K562 (cell line): ENCODE results near the gene PHPT1. TPM values are rescaled to one million over a fixed set of nuclear protein-coding genes. Genes with fewer than 3 reads are reported as not detected.
A peak's percentile ranks its signal among the peaks of the same experiment; 100 is the strongest.

Source experiments
- ARID4B ChIP-seq: sonication (generic); formaldehyde crosslinking; IDR thresholded peaks from 2 replicates; pipeline ENCODE4 v1.8.0; 2022; ENCODE audit warnings: mild to moderate bottlenecking, missing genetic modification reagents
- ATF7 ChIP-seq: fragments of 450-650 bp; IDR thresholded peaks from 2 replicates; pipeline ENCODE4 v1.7.1; 2014; ENCODE audit warnings: mild to moderate bottlenecking, moderate library complexity
- FOXM1 ChIP-seq, 2 experiments: fragments of 450-650 bp in 1 of 2; sonication (generic) in 1 of 2; formaldehyde crosslinking in 1 of 2; IDR thresholded peaks; 2 replicates each; pipeline versions ENCODE4 v1.6.1 to v1.9.0; 2017 to 2022; ENCODE audit warnings: low read depth in 2 of 2, mild to moderate bottlenecking in 2 of 2, missing genetic modification reagents in 1 of 2, moderate library complexity in 1 of 2
- HMBOX1 ChIP-seq: sonication (generic); IDR thresholded peaks from 2 replicates; pipeline ENCODE4 v1.6.1; 2016
- JUND ChIP-seq, 2 experiments: IDR thresholded peaks; 2 replicates in 1 of 2; 3 replicates in 1 of 2; pipeline ENCODE4 v1.6.1; 2011; ENCODE audit warnings: borderline replicate concordance in 2 of 2, low read depth in 2 of 2, low read length in 2 of 2, improper control_type of control experiment in 1 of 2, missing biosample characterization in 1 of 2, missing genetic modification characterization in 1 of 2, missing genetic modification reagents in 1 of 2
- MXI1 ChIP-seq: IDR thresholded peaks from 2 replicates; pipeline ENCODE4 v1.6.1; 2011; ENCODE audit warnings: low read depth, mild to moderate bottlenecking, improper control_type of control experiment, low read length
- PHTF2 ChIP-seq: fragments of 250-450 bp; sonication (Bioruptor Pico); IDR thresholded peaks from 2 replicates; pipeline ENCODE4 v1.5.0; 2021; ENCODE audit warnings: mild to moderate bottlenecking
- PPARD ChIP-seq: fragments of 250-450 bp; sonication (Bioruptor Pico); IDR thresholded peaks from 2 replicates; pipeline ENCODE4 v1.8.0; 2022; ENCODE audit warnings: inconsistent platforms, mild to moderate bottlenecking, moderate library complexity
- PTTG1 ChIP-seq: fragments of 450-650 bp; IDR thresholded peaks from 2 replicates; pipeline ENCODE4 v1.6.1; 2016; ENCODE audit warnings: low read depth, mild to moderate bottlenecking, missing genetic modification characterization, missing compliant biosample characterization
- SNAPC5 ChIP-seq: fragments of 250-450 bp; sonication (Bioruptor Pico); IDR thresholded peaks from 2 replicates; pipeline ENCODE4 v1.8.0; 2021; ENCODE audit warnings: moderate library complexity, mild to moderate bottlenecking, inconsistent platforms
- SOX6 ChIP-seq: fragments of 450-650 bp; IDR thresholded peaks from 2 replicates; pipeline ENCODE4 v1.6.1; 2014; ENCODE audit warnings: mild to moderate bottlenecking
- TAF9B ChIP-seq: fragments of 450-650 bp; IDR thresholded peaks from 2 replicates; pipeline ENCODE4 v1.6.1; 2018; ENCODE audit warnings: mild to moderate bottlenecking; ENCODE audit not compliant: partially characterized antibody
- THAP12 ChIP-seq: fragments of 250-450 bp; sonication (Bioruptor Pico); IDR thresholded peaks from 2 replicates; pipeline ENCODE4 v1.9.0; 2021; ENCODE audit warnings: mild to moderate bottlenecking, inconsistent platforms
- U2AF2 ChIP-seq: fragments of 200-400 bp; formaldehyde crosslinking; optimal IDR thresholded peaks from 2 replicates; pipeline ENCODE3; 2017; ENCODE audit warnings: low read depth, mild to moderate bottlenecking, low read length
- ZNF449 ChIP-seq: fragments of 250-450 bp; sonication (Bioruptor Pico); IDR thresholded peaks from 2 replicates; pipeline ENCODE4 v1.8.0; 2022; ENCODE audit warnings: moderate library complexity, mild to moderate bottlenecking, inconsistent platforms
- ZNF830 ChIP-seq: fragments of 250-450 bp; sonication (Bioruptor Pico); IDR thresholded peaks from 2 replicates; pipeline ENCODE4 v1.5.0; 2021; ENCODE audit warnings: mild to moderate bottlenecking
- polyA plus RNA-seq, 8 experiments: library from polyadenylated mRNA; depleted of rRNA in 4 of 8; stranded (reverse) in 5 of 8; unstranded in 3 of 8; fragments of >200 nt; fragmentation: Nextera tagmentation in 2 of 8; fragmentation: Illumina TruSeq in 1 of 8; extraction: Ambion mirVana in 2 of 8; extraction: Trizol in 1 of 8; gene quantifications; 2 replicates each; pipeline versions ENCODE4 v1.2.1 to v1.2.3, GENCODE V29; 2011 to 2014; ENCODE audit warnings: inconsistent platforms in 1 of 8, missing spikeins in 1 of 8
- total RNA-seq, 7 experiments: library from RNA; depleted of rRNA in 6 of 7; stranded (reverse); fragments of >200 nt in 6 of 7; fragmentation: Illumina TruSeq in 2 of 7; extraction: Trizol in 2 of 7; gene quantifications; 2 replicates each; pipeline versions ENCODE4 v1.2.1 to v1.2.3, GENCODE V29; 2011 to 2021; ENCODE audit warnings: low replicate concordance in 1 of 7

Gene PHPT1
- total and polyA plus RNA-seq, 9 of the 15 experiments (the other 6 are each of a cell fraction or from before 2014, with no cell fraction given) = 20.9 to 166 (median 129) TPM

- TF ChIP-seq U2AF2 (no peak), FOXM1 (IDR thresholded peaks at IDR 0.05; ENCODE audit: low read depth) (peak; percentile 86), FOXM1 (CRISPR knock-in tag; IDR thresholded peaks at IDR 0.05; ENCODE audit: low read depth) (no peak; the same call in 1 of the 2 replicates), ZNF830 (CRISPR knock-in tag) (no peak), HMBOX1 (no peak), ARID4B (peak; percentile 68), MXI1 (0 out of 2 replicates have a peak, but pooled peaks have one; percentile 56), ATF7 (peak; percentile 90), PPARD (CRISPR knock-in tag) (no peak), ZNF449 (no peak), JUND (IDR thresholded peaks at IDR 0.05; ENCODE audit: borderline replicate concordance, low read depth, low read length) (peak; percentile 54; the same call in 1 of the 2 replicates), JUND (tag; IDR thresholded peaks at IDR 0.05; ENCODE audit: borderline replicate concordance, low read depth, low read length) (no peak), PHTF2 (CRISPR knock-in tag) (no peak), PTTG1 (tag) (no peak), SNAPC5 (CRISPR knock-in tag) (no peak), THAP12 (CRISPR knock-in tag) (peak; percentile 76; the same call in 1 of the 2 replicates), TAF9B (no peak), SOX6 (peak; percentile 8; the same call in 1 of the 2 replicates)
Observed at GRCh38 chr9:136849038-136849959, at the start of gene PHPT1 (continued).
